ENCODE data around the gene RAI1. TPM values are rescaled to one million over a fixed set of nuclear protein-coding genes. Genes with fewer than 3 reads are reported as not detected.
A peak's percentile ranks its signal among the peaks of the same experiment; 100 is the strongest.

The RAI1 gene
- total RNA-seq, 2 donors from 2014 or later: 35.9 to 42.9 TPM

DNA sequence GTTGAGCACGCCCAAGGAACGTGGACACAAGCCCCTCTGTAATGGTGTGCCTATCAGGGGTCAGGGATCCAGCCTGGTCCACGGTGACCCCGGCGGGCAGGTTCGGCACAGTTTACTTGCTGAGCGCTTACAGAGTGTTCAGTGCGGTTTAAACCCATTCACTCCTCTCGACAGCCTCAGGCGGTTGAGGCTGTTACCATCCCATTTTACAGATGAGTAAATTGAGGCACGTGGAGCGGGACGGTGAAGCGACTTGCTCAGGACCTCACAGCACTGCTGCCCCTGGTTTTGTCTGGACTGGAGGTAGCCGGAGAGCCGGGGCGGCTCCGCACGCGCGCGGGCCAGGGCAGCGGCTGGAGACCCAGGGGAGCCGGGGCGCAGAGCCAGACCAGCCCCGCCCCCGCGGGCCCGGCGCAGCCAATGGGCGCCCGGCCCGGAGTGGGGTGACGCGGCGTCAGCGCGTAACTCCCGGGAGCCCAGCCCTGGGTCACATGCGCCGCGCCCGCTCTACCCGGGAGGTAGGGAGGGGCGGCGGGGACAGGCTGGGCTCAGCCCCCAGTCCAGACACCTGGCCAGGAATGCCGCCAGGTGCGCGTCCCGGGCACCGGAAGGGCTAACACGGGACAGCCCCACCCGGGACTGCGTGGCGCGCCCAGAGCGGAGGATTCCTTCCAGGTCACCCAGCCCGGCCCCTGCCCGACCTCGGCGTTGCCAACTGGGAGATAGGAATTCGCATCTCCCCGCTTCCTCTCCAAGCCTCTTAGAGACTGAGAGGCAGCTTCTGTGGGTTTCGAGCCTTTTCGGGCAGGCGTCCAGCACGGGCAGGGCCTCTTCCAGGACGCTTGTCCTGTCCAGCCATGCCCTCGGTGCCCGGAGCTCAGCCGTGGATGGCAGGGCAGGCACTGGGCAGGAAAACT is 158.8 kb downstream of the RAI1 start:
- TF ChIP-seq, protein P1, sequence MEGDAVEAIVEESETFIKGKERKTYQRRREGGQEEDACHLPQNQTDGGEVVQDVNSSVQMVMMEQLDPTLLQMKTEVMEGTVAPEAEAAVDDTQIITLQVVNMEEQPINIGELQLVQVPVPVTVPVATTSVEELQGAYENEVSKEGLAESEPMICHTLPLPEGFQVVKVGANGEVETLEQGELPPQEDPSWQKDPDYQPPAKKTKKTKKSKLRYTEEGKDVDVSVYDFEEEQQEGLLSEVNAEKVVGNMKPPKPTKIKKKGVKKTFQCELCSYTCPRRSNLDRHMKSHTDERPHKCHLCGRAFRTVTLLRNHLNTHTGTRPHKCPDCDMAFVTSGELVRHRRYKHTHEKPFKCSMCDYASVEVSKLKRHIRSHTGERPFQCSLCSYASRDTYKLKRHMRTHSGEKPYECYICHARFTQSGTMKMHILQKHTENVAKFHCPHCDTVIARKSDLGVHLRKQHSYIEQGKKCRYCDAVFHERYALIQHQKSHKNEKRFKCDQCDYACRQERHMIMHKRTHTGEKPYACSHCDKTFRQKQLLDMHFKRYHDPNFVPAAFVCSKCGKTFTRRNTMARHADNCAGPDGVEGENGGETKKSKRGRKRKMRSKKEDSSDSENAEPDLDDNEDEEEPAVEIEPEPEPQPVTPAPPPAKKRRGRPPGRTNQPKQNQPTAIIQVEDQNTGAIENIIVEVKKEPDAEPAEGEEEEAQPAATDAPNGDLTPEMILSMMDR (conservative IDR thresholded peaks at IDR 0.05): no peak
- H3K36me3 ChIP-seq (ENCODE audit: control insufficient read depth, insufficient read depth, low read length): no peaks in the 10 kb centered on the region
- WGBS, 2 experiments (ENCODE audit: insufficient coverage in 1 of 2, insufficient read length in 1 of 2): 13 to 16% methylated on average over 34 to 71 of the region's 71 CpGs
- Mint-ChIP-seq H3K4me1 (peaks cover 40% of the 10 kb centered on the region), H3K27ac (peak overlapping the region; percentile 96), H3K4me3 (peak overlapping the region; percentile 53), H3K9me3 (no peaks in the 10 kb centered on the region), H3K36me3 (ENCODE audit: low read depth) (no peaks in the 10 kb centered on the region), H3K27me3 (ENCODE audit: insufficient read depth) (no peaks in the 10 kb centered on the region)
- H3K27ac ChIP-seq (ENCODE audit: low read depth, low read length): peak overlapping the region; percentile 81
- peak overlapping the region; percentile 70 for H3K4me3 ChIP-seq (ENCODE audit: low read length)
- peak overlapping the region; percentile 64 for H3K9ac ChIP-seq (ENCODE audit: extremely low read depth, low read length, poor library complexity, severe bottlenecking)
- H3K27me3 ChIP-seq (ENCODE audit: control insufficient read depth, insufficient read depth, low read length, poor library complexity, severe bottlenecking): no peaks in the 10 kb centered on the region
- H3K9me3 ChIP-seq (ENCODE audit: control insufficient read depth, low read length): no peaks in the 10 kb centered on the region
- H3K4me1 ChIP-seq (ENCODE audit: control insufficient read depth, insufficient read depth, low read length): peaks cover 12% of the 10 kb centered on the region
- DNase-seq: peak; percentile 98

DNA sequence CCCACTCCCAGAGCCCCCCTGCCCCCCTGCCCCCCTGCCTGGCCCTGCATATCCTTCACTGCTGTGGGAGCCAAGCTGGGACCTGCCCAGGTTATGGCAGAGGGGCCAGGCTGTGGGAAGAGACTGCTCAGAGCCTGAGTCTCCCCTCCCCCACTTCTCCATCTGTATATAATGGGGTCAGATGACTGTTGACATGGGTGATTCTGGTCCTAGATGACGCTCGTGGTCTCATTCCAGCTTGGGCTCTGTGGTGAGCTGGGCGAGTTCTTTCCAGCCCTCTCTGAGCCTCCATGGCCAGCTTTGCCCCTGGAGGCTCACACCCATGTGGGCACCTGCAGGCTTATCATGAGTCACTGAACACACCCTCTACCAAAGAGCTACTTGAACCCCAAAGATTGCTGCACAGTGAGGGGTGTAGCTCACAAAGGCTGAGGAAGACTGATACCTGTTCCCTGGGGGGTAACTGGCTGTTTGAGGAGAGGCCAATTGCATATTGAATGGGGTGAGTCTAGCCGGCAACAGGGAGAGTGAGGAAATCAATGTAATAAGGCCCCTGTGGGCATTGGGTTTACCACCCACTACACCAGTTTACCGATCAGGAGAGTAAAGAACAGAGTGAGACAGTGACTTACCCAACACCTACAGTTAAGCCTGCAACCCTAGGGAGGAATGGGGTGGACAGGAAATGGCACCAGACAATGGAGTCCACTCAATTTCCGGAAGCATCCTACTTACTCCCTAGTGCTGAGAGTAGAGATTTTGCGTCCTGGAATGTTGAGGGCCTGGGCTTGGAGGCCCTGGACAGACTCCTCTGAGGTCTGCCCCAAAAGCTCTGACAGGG is 159.7 kb downstream of the RAI1 start:
- H3K4me1 Mint-ChIP-seq: peaks cover 34% of the 10 kb centered on the region
- H3K27me3 Mint-ChIP-seq (ENCODE audit: insufficient read depth): no peaks in the 10 kb centered on the region
- Histone ChIP-seq H3K4me3 (ENCODE audit: low read length) (no peak overlapping the region), H3K4me1 (ENCODE audit: control insufficient read depth, insufficient read depth, low read length) (peaks cover 8% of the 10 kb centered on the region), H3K9ac (ENCODE audit: extremely low read depth, low read length, poor library complexity, severe bottlenecking) (no peak overlapping the region), H3K36me3 (ENCODE audit: control insufficient read depth, insufficient read depth, low read length) (no peaks in the 10 kb centered on the region), H3K27me3 (ENCODE audit: control insufficient read depth, insufficient read depth, low read length, poor library complexity, severe bottlenecking) (no peaks in the 10 kb centered on the region), H3K9me3 (ENCODE audit: control insufficient read depth, low read length) (no peaks in the 10 kb centered on the region), H3K27ac (ENCODE audit: low read depth, low read length) (peak overlapping the region; percentile 81)
- H3K36me3 Mint-ChIP-seq (ENCODE audit: low read depth): no peaks in the 10 kb centered on the region
- H3K4me3 Mint-ChIP-seq: peak overlapping the region; percentile 53
- peak; percentile 67 for DNase-seq
- 80 to 86% methylated on average over 4 to 7 of the region's 7 CpGs for WGBS, 2 experiments (ENCODE audit: insufficient coverage in 1 of 2, insufficient read length in 1 of 2)
- peak overlapping the region; percentile 89 for H3K27ac Mint-ChIP-seq
- TF ChIP-seq, protein P1 (conservative IDR thresholded peaks at IDR 0.05): no peak
- H3K9me3 Mint-ChIP-seq: no peaks in the 10 kb centered on the region

DNA sequence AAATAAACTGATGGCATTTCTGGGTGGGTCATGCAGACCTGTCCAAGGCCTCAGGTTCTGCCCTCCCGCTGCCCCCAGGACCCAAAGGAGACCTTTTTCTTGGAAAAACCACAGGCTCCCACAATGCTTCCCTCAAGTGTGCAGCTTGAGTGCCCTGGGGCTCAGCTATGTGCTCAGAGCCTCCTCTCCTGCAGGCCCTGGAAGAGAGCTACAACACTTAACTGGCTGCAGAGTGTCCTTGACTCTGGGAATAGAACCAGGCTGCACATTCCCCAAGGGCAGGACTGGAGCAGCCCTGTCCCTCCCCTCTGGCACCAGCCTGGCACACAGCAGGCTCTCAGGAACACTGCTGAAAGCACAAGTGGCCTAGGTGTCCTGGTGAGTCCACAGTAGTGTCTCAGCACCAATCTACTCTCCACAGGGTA is 160.4 kb downstream of the RAI1 start:
- Mint-ChIP-seq H3K9me3 (no peaks in the 10 kb centered on the region), H3K4me3 (no peak overlapping the region), H3K36me3 (ENCODE audit: low read depth) (no peaks in the 10 kb centered on the region), H3K4me1 (peaks cover 33% of the 10 kb centered on the region), H3K27me3 (ENCODE audit: insufficient read depth) (no peaks in the 10 kb centered on the region), H3K27ac (no peak overlapping the region)
- Histone ChIP-seq H3K36me3 (ENCODE audit: control insufficient read depth, insufficient read depth, low read length) (no peaks in the 10 kb centered on the region), H3K9ac (ENCODE audit: extremely low read depth, low read length, poor library complexity, severe bottlenecking) (no peak overlapping the region), H3K4me1 (ENCODE audit: control insufficient read depth, insufficient read depth, low read length) (peaks cover 8% of the 10 kb centered on the region), H3K27ac (ENCODE audit: low read depth, low read length) (no peak overlapping the region), H3K27me3 (ENCODE audit: control insufficient read depth, insufficient read depth, low read length, poor library complexity, severe bottlenecking) (no peaks in the 10 kb centered on the region), H3K4me3 (ENCODE audit: low read length) (no peak overlapping the region), H3K9me3 (ENCODE audit: control insufficient read depth, low read length) (no peaks in the 10 kb centered on the region)
- peak; percentile 73 for DNase-seq
- 94% methylated on average over 1 of the region's 1 CpG; no CpG with 5 or more reads in 1 of the 2 experiments for WGBS, 2 experiments (ENCODE audit: insufficient coverage in 1 of 2, insufficient read length in 1 of 2)
- TF ChIP-seq, protein P1 (conservative IDR thresholded peaks at IDR 0.05): no peak

Measured in endodermal cell (in vitro differentiated cells).